ENCODE measurements around the gene ATP7B. TPM values are rescaled to one million over a fixed set of nuclear protein-coding genes. Genes with fewer than 3 reads are reported as not detected.

Gene ATP7B
- total RNA-seq, 4 donors from 2014 or later = 3.2 to 8.1 (median 6.7) TPM

- peaks cover 0 to 82% of the 10 kb centered on the region in 2 donors for H3K36me3 ChIP-seq
- H3K27ac ChIP-seq = no peak overlapping the region
- H3K4me1 ChIP-seq = no peaks in the 10 kb centered on the region
- ATAC-seq = no peak
- WGBS, 2 donors (ENCODE audit: low coverage in 1 of 2) = 79 to 95% methylated on average over 3 to 4 of the region's 19 CpGs
- no peak for TF ChIP-seq EP300 (IDR thresholded peaks at IDR 0.05)
- no peak for TF ChIP-seq POLR2AphosphoS5 (IDR thresholded peaks at IDR 0.05)
- no peak for TF ChIP-seq CTCF (IDR thresholded peaks at IDR 0.05)
- no peak for TF ChIP-seq POLR2A (IDR thresholded peaks at IDR 0.05)
- no peaks in the 10 kb centered on the region for H3K9me3 ChIP-seq
- no peak overlapping the region for H3K4me3 ChIP-seq
- H3K27me3 ChIP-seq = no peaks in the 10 kb centered on the region
These were observed 76.7 kb downstream of the ATP7B start for GRCh38 chr13:51934461-51935087.

GRCh38 chr13:51933466-51934058 is 77.7 kb downstream of the ATP7B start:
- no peak for TF ChIP-seq CTCF (IDR thresholded peaks at IDR 0.05)
- no peak for TF ChIP-seq POLR2AphosphoS5 (IDR thresholded peaks at IDR 0.05)
- TF ChIP-seq EP300 (IDR thresholded peaks at IDR 0.05) = no peak
- TF ChIP-seq POLR2A (IDR thresholded peaks at IDR 0.05) = no peak
- ATAC-seq = no peak

GRCh38 chr13:51932231-51932630 is 79.0 kb downstream of the ATP7B start:
- TF ChIP-seq POLR2AphosphoS5 (IDR thresholded peaks at IDR 0.05) = no peak
- TF ChIP-seq CTCF (IDR thresholded peaks at IDR 0.05) = no peak
- no peak for TF ChIP-seq POLR2A (IDR thresholded peaks at IDR 0.05)
- no peak for TF ChIP-seq EP300 (IDR thresholded peaks at IDR 0.05)
- no peak for ATAC-seq
- H3K9me3 ChIP-seq = no peaks in the 10 kb centered on the region
- WGBS, 2 donors (ENCODE audit: low coverage in 1 of 2) = 90 to 92% methylated on average over 2 to 5 of the region's 9 CpGs
- no peak overlapping the region for H3K27ac ChIP-seq
- H3K4me1 ChIP-seq = no peaks in the 10 kb centered on the region
- peaks cover 0 to 58% of the 10 kb centered on the region in 2 donors for H3K36me3 ChIP-seq
- no peak overlapping the region for H3K4me3 ChIP-seq
- no peaks in the 10 kb centered on the region for H3K27me3 ChIP-seq

More at GRCh38 chr13:51933466-51934058, 77.7 kb downstream of the ATP7B start:
- H3K27me3 ChIP-seq = no peaks in the 10 kb centered on the region
- peaks cover 0 to 72% of the 10 kb centered on the region in 2 donors for H3K36me3 ChIP-seq
- no peaks in the 10 kb centered on the region for H3K4me1 ChIP-seq
- H3K9me3 ChIP-seq = no peaks in the 10 kb centered on the region
- no peak overlapping the region for H3K27ac ChIP-seq
- WGBS, 2 donors (ENCODE audit: low coverage in 1 of 2) = 77 to 96% methylated on average over 3 to 6 of the region's 14 CpGs
- H3K4me3 ChIP-seq = no peak overlapping the region

GRCh38 chr13:51931606-51932005 is 79.6 kb downstream of the ATP7B start:
- WGBS, 2 donors (ENCODE audit: low coverage in 1 of 2) = 93 to 100% methylated on average over 4 to 6 of the region's 6 CpGs
- Histone ChIP-seq H3K9me3 (no peaks in the 10 kb centered on the region), H3K27ac (no peak overlapping the region), H3K36me3 (peaks cover 0 to 52% of the 10 kb centered on the region in 2 donors), H3K4me3 (no peak overlapping the region), H3K4me1 (no peaks in the 10 kb centered on the region), H3K27me3 (no peaks in the 10 kb centered on the region)
- TF ChIP-seq POLR2A (IDR thresholded peaks at IDR 0.05) (no peak), CTCF (IDR thresholded peaks at IDR 0.05) (no peak), EP300 (IDR thresholded peaks at IDR 0.05) (no peak), POLR2AphosphoS5 (IDR thresholded peaks at IDR 0.05) (no peak)
- ATAC-seq = no peak

GRCh38 chr13:51929699-51930098 is 81.6 kb downstream of the ATP7B start:
- no peak overlapping the region for H3K4me3 ChIP-seq
- WGBS, 2 donors (ENCODE audit: low coverage in 1 of 2) = 100% methylated on average over 1 of the region's 5 CpGs; no CpG with 5 or more reads in 1 of the 2 donors
- no peak for ATAC-seq
- peaks cover 0 to 36% of the 10 kb centered on the region in 2 donors for H3K36me3 ChIP-seq
- H3K9me3 ChIP-seq = no peaks in the 10 kb centered on the region
- TF ChIP-seq EP300 (IDR thresholded peaks at IDR 0.05) = no peak
- no peak for TF ChIP-seq POLR2AphosphoS5 (IDR thresholded peaks at IDR 0.05)
- no peak for TF ChIP-seq CTCF (IDR thresholded peaks at IDR 0.05)
- TF ChIP-seq POLR2A (IDR thresholded peaks at IDR 0.05) = no peak
- no peak overlapping the region for H3K27ac ChIP-seq
- H3K4me1 ChIP-seq = no peaks in the 10 kb centered on the region
- no peaks in the 10 kb centered on the region for H3K27me3 ChIP-seq

Data from gastroesophageal sphincter (tissue), 4 donors.